ENCODE results near the gene SFTA2. TPM values are rescaled to one million over a fixed set of nuclear protein-coding genes. Genes with fewer than 3 reads are reported as not detected.

The SFTA2 gene
- total RNA-seq, 1 experiment from 2014 or later: not detected

GRCh38 chr6:30937265-30937664, 5.3 kb upstream of the SFTA2 start:
- DNase-seq: no peak
- H3K79me2 ChIP-seq (ENCODE audit: insufficient read depth, low read length): no peaks in the 10 kb centered on the region
- H4K8ac ChIP-seq (replicated peaks; ENCODE audit: insufficient read length, low read depth, low read length): no peak overlapping the region
- no peaks in the 10 kb centered on the region for H3K79me1 ChIP-seq (ENCODE audit: insufficient read depth, low read depth, low read length, poor library complexity, severe bottlenecking)
- TF ChIP-seq, protein P1, sequence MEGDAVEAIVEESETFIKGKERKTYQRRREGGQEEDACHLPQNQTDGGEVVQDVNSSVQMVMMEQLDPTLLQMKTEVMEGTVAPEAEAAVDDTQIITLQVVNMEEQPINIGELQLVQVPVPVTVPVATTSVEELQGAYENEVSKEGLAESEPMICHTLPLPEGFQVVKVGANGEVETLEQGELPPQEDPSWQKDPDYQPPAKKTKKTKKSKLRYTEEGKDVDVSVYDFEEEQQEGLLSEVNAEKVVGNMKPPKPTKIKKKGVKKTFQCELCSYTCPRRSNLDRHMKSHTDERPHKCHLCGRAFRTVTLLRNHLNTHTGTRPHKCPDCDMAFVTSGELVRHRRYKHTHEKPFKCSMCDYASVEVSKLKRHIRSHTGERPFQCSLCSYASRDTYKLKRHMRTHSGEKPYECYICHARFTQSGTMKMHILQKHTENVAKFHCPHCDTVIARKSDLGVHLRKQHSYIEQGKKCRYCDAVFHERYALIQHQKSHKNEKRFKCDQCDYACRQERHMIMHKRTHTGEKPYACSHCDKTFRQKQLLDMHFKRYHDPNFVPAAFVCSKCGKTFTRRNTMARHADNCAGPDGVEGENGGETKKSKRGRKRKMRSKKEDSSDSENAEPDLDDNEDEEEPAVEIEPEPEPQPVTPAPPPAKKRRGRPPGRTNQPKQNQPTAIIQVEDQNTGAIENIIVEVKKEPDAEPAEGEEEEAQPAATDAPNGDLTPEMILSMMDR (conservative IDR thresholded peaks at IDR 0.05): no peak
- H4K5ac ChIP-seq (ENCODE audit: insufficient read length, low read depth, low read length): no peak overlapping the region
- H2BK20ac ChIP-seq (ENCODE audit: low read depth, low read length, poor library complexity, severe bottlenecking): no peak overlapping the region
- H3K56ac ChIP-seq (ENCODE audit: insufficient read length, low read depth, low read length): no peak overlapping the region
- H3K9ac ChIP-seq (ENCODE audit: extremely low read depth, insufficient read length, low read length): no peak overlapping the region
- Mint-ChIP-seq H3K4me1 (peaks cover 22 to 38% of the 10 kb centered on the region in 2 experiments), H3K9me3 (no peaks in the 10 kb centered on the region), H3K4me3 (no peak overlapping the region), H3K27me3 (ENCODE audit: low read depth) (peaks cover 6% of the 10 kb centered on the region), H3K27ac (peak overlapping the region in 1 of 3 experiments; percentile 84; a peak in 2 of 7 replicates), H3K36me3 (ENCODE audit: insufficient read depth in 1 of 3, low read depth in 3 of 3) (no peaks in the 10 kb centered on the region)
- H3T11ph ChIP-seq (ENCODE audit: low read length): no peak overlapping the region
- H3K9me3 ChIP-seq (ENCODE audit: control insufficient read depth, low read depth, low read length): no peaks in the 10 kb centered on the region
- no peaks in the 10 kb centered on the region for H4K20me1 ChIP-seq (ENCODE audit: control insufficient read depth, insufficient read depth, insufficient read length)
- no peaks in the 10 kb centered on the region; the same call in 1 of the 2 replicates for H3K27me3 ChIP-seq (ENCODE audit: insufficient read depth, low read length)
- no peak overlapping the region; the same call in 1 of the 2 replicates for H3K14ac ChIP-seq (ENCODE audit: insufficient read depth, low read length)
- no CpG with 5 or more reads among the region's 6 CpGs for WGBS (ENCODE audit: extremely low coverage, insufficient read length, low lambda C conversion rate)
- H4K91ac ChIP-seq (ENCODE audit: insufficient read length, low read depth, low read length): no peak overlapping the region
- no peak overlapping the region for H2BK12ac ChIP-seq (ENCODE audit: insufficient read length, low read depth, low read length)
- no peak overlapping the region for H2AK5ac ChIP-seq (ENCODE audit: insufficient read length, low read length)
- H3K18ac ChIP-seq (ENCODE audit: insufficient read length, low read depth, low read length): no peak overlapping the region
- peaks cover 5% of the 10 kb centered on the region; the same call in 1 of the 2 replicates for H3K4me1 ChIP-seq (ENCODE audit: insufficient read depth, low read length)
- H3K27ac ChIP-seq (ENCODE audit: insufficient read length, low read depth, low read length): no peak overlapping the region
- H2BK15ac ChIP-seq (ENCODE audit: low read depth, low read length): no peak overlapping the region
- no peak overlapping the region for H3K4me2 ChIP-seq (ENCODE audit: insufficient read depth, insufficient read length, low read length)
- no peak overlapping the region for H2BK5ac ChIP-seq (ENCODE audit: insufficient read length, low read length)
- no peak overlapping the region for H2AFZ ChIP-seq (ENCODE audit: low read length)
- no peak overlapping the region for H3K23ac ChIP-seq (ENCODE audit: insufficient read length, low read depth, low read length)
- no peaks in the 10 kb centered on the region for H3K23me2 ChIP-seq (ENCODE audit: insufficient read length, low read depth, low read length, poor library complexity, severe bottlenecking)
- no peak overlapping the region for H2BK120ac ChIP-seq (ENCODE audit: low read depth, low read length, poor library complexity, severe bottlenecking)
- H3K4ac ChIP-seq (ENCODE audit: low read depth, low read length): no peak overlapping the region

All from H9 (cell line).